ENCODE results near the gene ACD.
A peak's percentile ranks its signal among the peaks of the same experiment; 100 is the strongest.

ACD gene

GRCh38 chr16:67661886-67662652, 2.0 kb upstream of the ACD start:
- no peak for DNase-seq (ENCODE audit: low read depth)

DNA sequence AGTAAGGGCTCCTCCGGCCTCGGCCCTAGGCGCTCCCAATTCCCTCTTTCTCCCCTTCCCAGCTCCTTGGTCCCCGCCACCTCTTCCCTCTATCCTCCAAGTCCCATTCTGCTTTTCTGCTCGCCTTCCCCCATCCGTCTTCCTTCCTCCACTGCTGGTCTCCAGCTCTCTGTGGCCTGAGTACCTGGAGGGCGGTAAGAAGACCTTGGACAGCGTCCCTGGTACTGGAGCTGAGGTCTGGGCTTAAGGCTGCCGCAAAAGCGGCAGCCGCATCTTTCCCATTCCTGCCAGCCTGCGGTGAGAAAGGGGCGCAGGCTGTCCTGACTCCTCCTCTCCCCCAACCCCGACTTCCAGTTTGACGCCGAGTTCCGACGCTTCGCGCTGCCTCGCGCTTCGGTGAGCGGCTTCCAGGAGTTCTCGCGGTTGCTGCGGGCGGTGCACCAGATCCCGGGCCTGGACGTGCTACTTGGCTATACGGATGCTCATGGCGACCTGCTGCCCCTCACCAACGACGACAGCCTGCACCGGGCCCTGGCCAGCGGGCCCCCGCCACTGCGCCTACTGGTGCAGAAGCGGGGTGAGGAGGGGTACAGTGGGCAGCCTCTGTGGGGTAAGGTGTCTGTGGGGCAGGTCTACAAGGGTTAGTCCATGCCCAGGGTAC, 1.2 kb upstream of the ACD start:
- DNase-seq (ENCODE audit: low read depth) = no peak

- peak; percentile 95 for DNase-seq (ENCODE audit: low read depth)
Observed at GRCh38 chr16:67660564-67661028, 536 bp upstream of the ACD start, which contains the start of gene PARD6A. TSS of gene PARD6A (plus strand) at chr16:67660960. CDS start at chr16:67661039, 79 bp downstream.

- no peak for DNase-seq (ENCODE audit: low read depth)
Observed at GRCh38 chr16:67658849-67659674, 998 bp downstream of the ACD start.

- DNase-seq (ENCODE audit: low read depth) = no peak
Observed at GRCh38 chr16:67657751-67658518, 2.1 kb downstream of the ACD start.

DNA sequence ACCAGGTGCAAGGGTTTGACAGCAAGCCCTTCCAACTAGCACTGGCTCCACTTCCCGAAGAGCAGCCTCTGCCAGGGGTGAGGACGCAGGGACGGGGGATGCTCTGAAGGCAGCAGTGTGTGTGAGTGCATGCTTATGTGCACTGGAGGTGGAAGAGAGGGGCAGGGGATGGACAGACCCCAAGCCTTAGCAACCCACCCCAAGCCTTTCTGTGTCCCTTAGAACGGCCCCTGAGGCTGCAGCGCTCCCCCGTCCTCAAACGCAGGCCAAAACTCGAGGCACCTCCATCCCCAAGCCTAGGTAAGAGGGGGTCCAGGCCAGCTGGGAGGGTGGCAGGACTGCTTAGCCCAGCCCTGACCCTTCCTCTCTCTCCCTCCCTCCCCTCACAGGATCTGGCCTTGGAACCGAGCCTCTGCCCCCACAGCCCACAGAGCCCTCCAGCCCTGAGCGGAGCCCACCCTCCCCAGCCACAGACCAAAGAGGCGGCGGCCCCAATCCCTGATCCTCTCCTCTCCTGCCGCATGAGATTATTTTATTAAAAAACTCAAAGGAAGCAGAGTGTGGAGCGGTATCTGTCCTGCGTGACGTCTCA, 2.9 kb downstream of the ACD start:
- DNase-seq (ENCODE audit: low read depth) = no peak

- DNase-seq (ENCODE audit: low read depth) = no peak
Observed at GRCh38 chr16:67656344-67657016, 3.6 kb downstream of the ACD start.

DNA sequence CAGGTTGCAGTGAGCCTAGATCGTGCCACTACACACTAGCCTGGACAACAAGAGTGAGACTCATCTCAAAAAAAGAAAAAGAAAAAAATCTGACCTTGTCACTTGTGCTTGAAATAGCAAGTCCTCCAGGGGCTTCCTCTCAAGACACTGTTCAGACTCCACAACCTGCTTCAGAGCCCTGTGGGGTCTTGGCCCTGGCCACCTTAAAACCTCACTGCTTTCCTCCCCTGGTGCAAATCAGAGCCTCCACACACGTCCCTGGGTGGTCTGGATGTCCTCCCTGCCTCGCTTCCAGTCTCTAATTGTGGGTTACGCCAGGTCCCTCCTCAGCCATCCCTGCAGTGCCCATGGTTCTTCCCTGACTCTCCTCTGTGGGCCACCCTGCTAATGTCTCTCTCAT, 4.7 kb downstream of the ACD start:
- DNase-seq (ENCODE audit: low read depth) = no peak

DNA sequence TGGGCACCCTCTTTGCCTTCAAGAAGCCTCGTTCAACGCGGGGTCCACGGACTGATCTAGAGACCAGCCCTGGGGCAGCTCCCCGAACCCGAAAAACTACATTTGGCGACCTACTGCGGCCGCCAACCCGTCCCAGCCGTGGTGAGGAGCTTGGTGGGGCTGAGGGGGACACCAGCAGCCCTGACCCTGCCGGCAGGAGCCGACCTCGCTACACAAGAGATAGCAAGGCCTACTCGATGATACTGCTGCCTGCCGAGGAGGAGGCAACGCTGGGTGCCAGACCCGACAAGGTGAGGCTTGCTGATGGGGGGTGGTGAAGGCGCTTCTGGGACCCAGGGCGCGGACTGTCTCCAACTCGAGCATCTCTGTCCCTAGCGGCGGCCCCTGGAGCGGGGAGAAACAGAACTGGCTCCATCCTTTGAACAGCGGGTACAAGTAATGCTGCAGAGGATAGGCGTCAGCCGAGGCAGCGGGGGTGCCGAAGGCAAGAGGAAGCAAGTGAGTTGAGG, 5.6 kb downstream of the ACD start:
- no peak for DNase-seq (ENCODE audit: low read depth)

DNA sequence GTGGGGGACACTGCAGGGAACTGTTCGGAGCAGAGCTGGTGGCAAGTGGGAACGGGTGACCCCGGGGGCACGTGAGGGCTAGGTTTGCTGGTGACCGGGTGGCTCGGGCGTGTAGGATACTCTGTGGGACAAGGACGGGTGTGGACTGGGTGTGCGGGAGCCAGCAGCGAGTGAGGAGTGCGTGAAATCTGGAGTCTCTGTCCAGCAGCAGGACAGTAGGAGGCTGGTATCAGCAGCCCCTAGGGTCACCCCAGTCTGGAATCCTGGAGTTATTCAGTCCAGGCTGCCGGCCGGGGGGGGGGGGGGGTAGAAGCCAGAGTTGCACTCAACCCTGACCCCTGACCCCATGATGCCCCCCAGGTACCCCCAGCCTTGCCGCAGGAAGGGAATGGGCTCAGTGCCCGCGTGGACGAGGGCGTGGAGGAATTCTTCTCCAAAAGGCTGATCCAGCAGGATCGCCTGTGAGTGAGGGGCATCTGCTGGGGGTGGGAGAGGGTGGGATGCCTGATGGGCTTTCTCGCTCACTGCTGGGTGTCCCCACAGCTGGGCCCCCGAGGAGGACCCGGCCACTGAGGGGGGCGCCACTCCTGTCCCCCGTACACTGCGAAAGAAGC, 6.2 kb downstream of the ACD start:
- DNase-seq (ENCODE audit: low read depth) = no peak

- no peak for DNase-seq (ENCODE audit: low read depth)
Observed at GRCh38 chr16:67653128-67653788, 6.8 kb downstream of the ACD start.

DNA sequence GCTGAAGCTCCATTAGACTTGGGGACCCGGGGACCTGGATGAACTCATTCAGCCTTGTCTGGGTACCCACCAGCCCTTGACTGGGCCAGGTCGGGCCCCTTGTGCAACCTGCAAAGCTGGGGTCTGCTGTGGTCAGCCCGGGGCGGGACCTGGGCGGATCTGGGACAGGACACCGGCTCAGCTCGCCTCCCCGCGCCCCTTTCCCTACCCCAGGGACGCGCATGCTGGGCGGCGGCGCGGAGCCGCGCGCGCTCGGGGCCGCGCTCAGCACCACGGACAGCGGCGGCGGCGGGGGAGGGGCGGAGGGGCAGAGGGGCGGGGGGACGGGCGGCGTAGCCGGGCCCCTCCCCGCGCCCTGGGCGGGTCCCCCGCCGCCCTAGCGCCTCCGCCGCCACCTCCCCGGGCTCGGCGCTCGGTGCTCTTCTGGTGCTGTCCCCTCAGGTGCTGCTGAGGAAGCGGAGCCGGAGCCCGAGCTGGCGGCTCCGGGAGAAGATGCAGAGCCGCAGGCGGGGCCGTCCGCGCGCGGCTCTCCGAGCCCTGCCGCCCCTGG, 7.4 kb downstream of the ACD start:
- no peak for DNase-seq (ENCODE audit: low read depth)

GRCh38 chr16:67651847-67652246, 8.2 kb downstream of the ACD start:
- DNase-seq (ENCODE audit: low read depth) = no peak

DNA sequence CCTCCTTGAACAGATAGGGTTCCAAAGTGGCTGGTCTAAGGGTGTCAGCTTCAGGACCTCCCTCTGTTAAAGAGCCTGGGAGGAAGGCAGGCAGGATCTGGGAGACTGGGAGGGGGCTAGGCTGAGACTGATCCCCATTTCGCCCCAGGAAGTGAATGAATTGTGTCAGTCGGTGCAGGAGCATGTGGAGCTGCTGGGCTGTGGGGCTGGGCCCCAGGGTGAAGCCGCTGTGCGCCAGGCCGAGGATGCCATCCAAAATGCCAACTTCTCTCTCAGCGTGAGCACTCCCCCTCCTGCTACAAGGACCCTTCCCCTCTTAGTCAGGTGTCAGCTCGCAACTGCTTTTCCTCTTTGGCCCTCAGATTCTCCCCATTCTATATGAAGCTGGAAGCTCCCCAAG, 9.0 kb downstream of the ACD start:
- no peak for DNase-seq (ENCODE audit: low read depth)

DNA sequence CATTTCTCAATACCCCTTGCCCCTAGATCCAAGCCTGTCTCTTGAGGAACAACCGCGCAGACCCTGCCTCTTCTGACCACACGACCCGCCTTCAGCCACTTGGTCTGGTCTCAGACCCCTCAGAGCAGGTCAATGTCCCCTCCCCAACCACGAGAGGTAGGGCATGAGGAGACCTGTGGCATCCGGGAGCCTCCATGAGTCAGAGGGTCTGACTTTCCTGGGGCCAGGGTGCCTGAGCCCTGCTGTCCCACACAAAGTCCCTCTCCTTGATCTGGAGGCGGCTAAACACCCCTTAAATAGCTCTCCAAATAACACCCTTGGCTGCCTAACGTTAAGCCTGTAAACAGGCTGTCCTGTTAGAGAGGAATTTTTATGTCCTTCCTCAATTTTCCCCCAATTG, 10.0 kb downstream of the ACD start:
- no peak for DNase-seq (ENCODE audit: low read depth)

DNA sequence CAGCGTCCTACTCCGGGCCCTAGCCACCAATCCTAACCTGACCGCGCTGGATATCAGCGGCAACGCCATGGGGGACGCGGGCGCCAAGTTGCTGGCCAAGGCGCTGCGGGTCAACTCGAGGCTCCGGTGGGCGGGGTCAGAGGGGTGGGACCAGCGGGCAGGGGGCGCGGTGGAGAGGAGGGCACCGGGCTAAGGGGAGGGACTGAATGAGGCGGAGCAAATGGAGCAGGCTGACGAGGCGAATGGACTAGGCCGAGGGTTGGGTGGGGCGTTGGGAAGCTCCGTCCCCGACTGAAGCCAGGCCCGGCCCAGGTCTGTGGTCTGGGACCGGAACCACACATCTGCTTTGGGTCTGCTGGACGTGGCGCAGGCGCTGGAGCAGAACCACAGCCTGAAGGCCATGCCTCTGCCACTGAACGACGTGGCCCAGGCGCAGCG, 10.5 kb downstream of the ACD start:
- DNase-seq (ENCODE audit: low read depth) = no peak

DNA sequence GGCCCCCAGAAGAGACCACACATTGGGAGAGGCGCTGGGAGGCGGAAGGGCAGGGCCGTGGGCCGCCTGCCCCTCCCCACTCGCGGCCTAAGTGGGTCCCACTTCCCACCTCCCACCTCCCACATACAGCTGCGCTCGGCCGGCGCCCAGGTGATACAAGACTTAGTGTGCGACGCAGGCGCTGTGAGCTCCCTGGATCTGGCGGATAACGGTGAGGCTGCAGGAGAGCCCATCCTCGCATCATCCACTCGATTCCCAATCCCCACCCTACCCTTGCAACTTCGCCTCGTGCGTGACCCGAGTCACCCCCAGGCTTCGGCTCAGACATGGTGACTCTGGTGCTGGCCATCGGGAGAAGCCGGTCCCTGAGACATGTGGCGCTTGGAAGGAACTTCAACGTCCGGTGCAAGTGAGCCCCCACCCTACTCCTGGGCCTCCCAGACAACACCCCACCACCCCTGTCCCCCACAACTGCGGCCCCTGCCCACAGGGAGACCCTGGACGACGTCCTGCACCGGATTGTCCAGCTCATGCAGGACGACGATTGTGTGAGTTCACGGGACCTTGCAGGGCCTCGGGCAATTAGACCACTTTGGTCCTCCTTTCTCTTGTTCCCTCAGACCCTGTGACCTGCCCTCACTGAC, 11.2 kb downstream of the ACD start:
- no peak for DNase-seq (ENCODE audit: low read depth)

- DNase-seq (ENCODE audit: low read depth) = no peak
Observed at GRCh38 chr16:67648088-67648763, 11.8 kb downstream of the ACD start.
